GM12874 (cell line): ENCODE measurements around the gene DOK1.

Experiments
- CTCF ChIP-seq: IDR thresholded peaks from 2 replicates; pipeline ENCODE4 v1.5.1; 2011; ENCODE audit warnings: low read depth, mild to moderate bottlenecking, control low read depth, low read length, moderate library complexity; ENCODE audit not compliant: insufficient read depth

The DOK1 gene

GRCh38 chr2:74512744-74513604 lies 41.5 kb upstream of the DOK1 start:
- no peak for TF ChIP-seq CTCF

- no peak for TF ChIP-seq CTCF
Observed at GRCh38 chr2:74513605-74514367, 40.7 kb upstream of the DOK1 start.

GRCh38 chr2:74514368-74515270 lies 39.9 kb upstream of the DOK1 start, which contains the start of gene TLX2:
TLX2 (plus strand) TSS chr2:74514450; CDS start chr2:74514807, 357 bp downstream.
- no peak for TF ChIP-seq CTCF

GRCh38 chr2:74515271-74515980 lies 39.1 kb upstream of the DOK1 start:
- TF ChIP-seq CTCF = no peak

- TF ChIP-seq CTCF = no peak
Observed at GRCh38 chr2:74515981-74516633, 38.4 kb upstream of the DOK1 start.

GRCh38 chr2:74516650-74517049 lies 37.9 kb upstream of the DOK1 start:
- no peak for TF ChIP-seq CTCF
